ENCODE measurements around the gene EP300. TPM values are rescaled to one million over a fixed set of nuclear protein-coding genes. Genes with fewer than 3 reads are reported as not detected.
A peak's percentile ranks its signal among the peaks of the same experiment; 100 is the strongest.
"Not testable (repeated sequence)": the region's sequence is repeated elsewhere in the genome, so short reads cannot be mapped to it uniquely, and the experiment has no call there.

EP300 gene
- total and polyA plus RNA-seq, 2 donors from 2014 or later = 4.1 to 76.8 TPM

DNA sequence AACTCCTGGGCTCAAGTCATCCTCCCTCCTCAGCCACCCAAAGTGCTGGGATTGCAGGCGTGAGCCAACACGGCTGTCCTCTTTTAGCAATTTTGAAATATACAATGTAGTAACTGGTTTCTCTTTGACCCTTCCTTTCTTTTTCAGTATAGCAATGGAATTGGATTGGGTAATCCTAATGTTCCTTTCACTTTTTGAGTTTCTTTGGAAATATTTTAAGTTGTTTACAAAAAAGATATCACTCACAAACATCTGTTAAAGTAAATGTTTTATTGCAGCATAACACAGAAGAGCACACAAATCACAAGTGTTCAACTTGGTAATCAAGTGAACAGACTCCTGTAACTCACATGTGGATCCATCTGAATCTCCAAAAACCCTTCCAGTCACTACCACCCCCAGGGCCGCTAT, 44.6 kb upstream of the EP300 start:
- no peak overlapping the region for H3K27ac ChIP-seq (ENCODE audit: low read depth in 2 of 2, low read length in 2 of 2)
- TF ChIP-seq, protein P1, sequence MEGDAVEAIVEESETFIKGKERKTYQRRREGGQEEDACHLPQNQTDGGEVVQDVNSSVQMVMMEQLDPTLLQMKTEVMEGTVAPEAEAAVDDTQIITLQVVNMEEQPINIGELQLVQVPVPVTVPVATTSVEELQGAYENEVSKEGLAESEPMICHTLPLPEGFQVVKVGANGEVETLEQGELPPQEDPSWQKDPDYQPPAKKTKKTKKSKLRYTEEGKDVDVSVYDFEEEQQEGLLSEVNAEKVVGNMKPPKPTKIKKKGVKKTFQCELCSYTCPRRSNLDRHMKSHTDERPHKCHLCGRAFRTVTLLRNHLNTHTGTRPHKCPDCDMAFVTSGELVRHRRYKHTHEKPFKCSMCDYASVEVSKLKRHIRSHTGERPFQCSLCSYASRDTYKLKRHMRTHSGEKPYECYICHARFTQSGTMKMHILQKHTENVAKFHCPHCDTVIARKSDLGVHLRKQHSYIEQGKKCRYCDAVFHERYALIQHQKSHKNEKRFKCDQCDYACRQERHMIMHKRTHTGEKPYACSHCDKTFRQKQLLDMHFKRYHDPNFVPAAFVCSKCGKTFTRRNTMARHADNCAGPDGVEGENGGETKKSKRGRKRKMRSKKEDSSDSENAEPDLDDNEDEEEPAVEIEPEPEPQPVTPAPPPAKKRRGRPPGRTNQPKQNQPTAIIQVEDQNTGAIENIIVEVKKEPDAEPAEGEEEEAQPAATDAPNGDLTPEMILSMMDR (IDR thresholded peaks at IDR 0.05; ENCODE audit: borderline replicate concordance, extremely low read depth, insufficient read depth) = no peak
- no peak overlapping the region for H3K9ac ChIP-seq (ENCODE audit: low read length in 3 of 3)
- intact Hi-C loops (cut with DNase I) = no loop called here
- H3K36me3 ChIP-seq (ENCODE audit: control insufficient read depth in 2 of 3, insufficient read depth in 3 of 3, low read length in 3 of 3) = no peaks in the 10 kb centered on the region
- H3K4me3 ChIP-seq (ENCODE audit: low read length in 3 of 3) = no peak overlapping the region
- H3K9me3 ChIP-seq (ENCODE audit: control insufficient read depth in 2 of 3, insufficient read depth in 1 of 3, low read length in 3 of 3) = no peaks in the 10 kb centered on the region
- FAIRE-seq = no peak
- DNase-seq = no peak
- H3K4me1 ChIP-seq (ENCODE audit: control insufficient read depth in 2 of 3, insufficient read depth in 2 of 3, low read depth in 1 of 3, low read length in 3 of 3) = peaks cover 0 to 5% (median 2%) of the 10 kb centered on the region in 3 donors
- no peaks in the 10 kb centered on the region for H3K27me3 ChIP-seq (ENCODE audit: control insufficient read depth, insufficient read depth, low read length)

DNA sequence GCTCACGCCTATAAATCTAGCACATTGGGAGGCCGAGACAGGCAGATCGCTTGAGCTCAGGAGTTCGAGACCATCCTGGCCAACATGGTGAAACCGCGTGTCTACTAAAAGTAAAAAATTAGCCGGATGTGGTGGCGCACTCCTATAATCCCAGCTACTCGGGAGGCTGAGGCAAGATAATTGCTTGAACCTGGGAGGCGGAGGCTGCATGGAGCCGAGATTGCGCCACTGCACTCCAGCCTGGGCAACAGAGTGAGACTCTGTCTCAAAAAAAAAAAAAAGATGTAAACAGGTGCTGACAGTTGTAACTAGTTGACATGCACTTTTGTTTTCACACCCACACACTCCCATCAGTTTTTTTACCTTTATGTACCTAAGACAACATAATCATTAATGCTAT, 44.0 kb upstream of the EP300 start:
- FAIRE-seq; H3K9ac ChIP-seq (ENCODE audit: low read length in 3 of 3); H3K27ac ChIP-seq (ENCODE audit: low read depth in 2 of 2, low read length in 2 of 2); H3K27me3 ChIP-seq (ENCODE audit: control insufficient read depth, insufficient read depth, low read length); intact Hi-C loops (cut with DNase I); H3K36me3 ChIP-seq (ENCODE audit: control insufficient read depth in 2 of 3, insufficient read depth in 3 of 3, low read length in 3 of 3); H3K9me3 ChIP-seq (ENCODE audit: control insufficient read depth in 2 of 3, insufficient read depth in 1 of 3, low read length in 3 of 3); H3K4me1 ChIP-seq (ENCODE audit: control insufficient read depth in 2 of 3, insufficient read depth in 2 of 3, low read depth in 1 of 3, low read length in 3 of 3): not testable (repeated sequence)
- peak overlapping the region; percentile 36 to 59 (median 56) for H3K4me3 ChIP-seq (ENCODE audit: low read length in 3 of 3)
- peak in 1 of 5 donors; percentile 4 for DNase-seq

DNA sequence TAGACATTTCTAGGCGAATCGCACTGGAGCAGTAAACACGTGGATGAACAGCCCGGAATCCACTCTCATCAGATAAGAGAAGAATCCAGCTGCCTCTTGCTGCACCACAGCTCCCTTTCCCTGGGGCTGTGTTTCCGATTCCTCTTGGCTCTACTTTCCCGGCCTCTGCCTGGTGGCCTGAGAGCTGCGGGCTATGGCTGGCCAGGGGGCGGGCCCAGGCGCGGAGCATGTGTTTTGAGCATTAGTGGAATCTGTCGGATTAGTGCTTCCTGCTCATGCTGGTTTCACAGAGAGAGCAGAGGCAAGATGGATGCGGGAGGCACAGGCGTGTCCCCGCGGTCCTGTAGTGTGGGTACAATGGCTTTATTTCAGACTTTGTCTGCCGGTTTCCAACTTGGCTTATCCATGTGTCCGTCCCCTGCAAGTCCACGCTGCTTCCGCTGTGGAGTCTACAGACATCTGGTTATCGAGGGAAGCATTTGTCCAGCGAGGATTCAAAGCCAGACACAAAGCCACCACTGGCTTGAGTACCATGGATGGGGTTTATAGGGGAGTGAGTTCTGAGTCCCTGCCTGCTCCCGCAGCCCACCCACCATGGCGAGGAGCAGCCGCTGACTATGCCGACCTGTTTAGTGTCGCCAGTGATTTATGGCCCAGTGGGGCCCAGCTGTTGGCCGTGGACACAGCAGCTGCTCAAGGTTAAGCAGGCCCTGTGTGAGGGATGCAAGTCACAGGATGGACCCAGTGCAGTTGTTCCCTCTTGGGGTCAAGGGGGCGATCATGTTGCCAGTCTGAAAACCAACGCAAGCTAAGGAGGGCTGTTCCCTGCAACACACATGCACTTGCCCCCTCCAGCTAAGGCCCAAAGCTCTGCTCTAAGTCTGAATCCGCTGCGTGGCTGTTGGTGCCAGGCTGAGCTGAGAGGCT, 43.3 kb upstream of the EP300 start:
- Histone ChIP-seq H3K9me3 (ENCODE audit: control insufficient read depth in 2 of 3, insufficient read depth in 1 of 3, low read length in 3 of 3) (no peaks in the 10 kb centered on the region), H3K4me1 (ENCODE audit: control insufficient read depth in 2 of 3, insufficient read depth in 2 of 3, low read depth in 1 of 3, low read length in 3 of 3) (peaks cover 0 to 5% (median 2%) of the 10 kb centered on the region in 3 donors), H3K4me3 (ENCODE audit: low read length in 3 of 3) (peak overlapping the region; percentile 36 to 59 (median 56)), H3K27ac (ENCODE audit: low read depth in 2 of 2, low read length in 2 of 2) (no peak overlapping the region), H3K36me3 (ENCODE audit: control insufficient read depth in 2 of 3, insufficient read depth in 3 of 3, low read length in 3 of 3) (no peaks in the 10 kb centered on the region), H3K9ac (ENCODE audit: low read length in 3 of 3) (peak overlapping the region in 2 of 3 donors; percentile 14 to 48), H3K27me3 (ENCODE audit: control insufficient read depth, insufficient read depth, low read length) (no peaks in the 10 kb centered on the region)
- TF ChIP-seq, protein P1 (IDR thresholded peaks at IDR 0.05; ENCODE audit: borderline replicate concordance, extremely low read depth, insufficient read depth) = no peak
- DNase-seq (peak; percentile 89 to 91 (median 90)), FAIRE-seq (no peak)
- intact Hi-C loops (cut with DNase I) = no loop called here

DNA sequence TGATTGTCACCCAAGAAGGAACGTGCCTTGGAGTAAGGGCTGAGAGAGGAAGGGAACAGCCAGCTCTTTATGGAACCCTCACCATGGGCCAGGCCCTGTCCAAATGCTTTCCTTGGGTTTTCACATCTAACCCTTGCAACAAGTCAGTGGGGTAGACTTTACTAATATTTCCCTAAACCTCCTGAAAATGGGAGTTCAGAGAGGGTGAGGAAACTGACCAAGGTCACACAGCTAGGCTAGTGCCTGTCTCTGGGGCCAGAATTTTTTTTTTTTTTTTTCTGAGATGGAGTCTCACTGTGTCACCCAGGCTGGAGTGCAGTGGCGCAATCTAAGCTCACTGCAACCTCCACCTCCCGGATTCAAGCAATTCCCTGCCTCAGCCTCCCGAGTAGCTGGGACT, 42.6 kb upstream of the EP300 start:
- H3K9me3 ChIP-seq (ENCODE audit: control insufficient read depth in 2 of 3, insufficient read depth in 1 of 3, low read length in 3 of 3); H3K9ac ChIP-seq (ENCODE audit: low read length in 3 of 3); H3K4me1 ChIP-seq (ENCODE audit: control insufficient read depth in 2 of 3, insufficient read depth in 2 of 3, low read depth in 1 of 3, low read length in 3 of 3); H3K27me3 ChIP-seq (ENCODE audit: control insufficient read depth, insufficient read depth, low read length); H3K27ac ChIP-seq (ENCODE audit: low read depth in 2 of 2, low read length in 2 of 2); H3K36me3 ChIP-seq (ENCODE audit: control insufficient read depth in 2 of 3, insufficient read depth in 3 of 3, low read length in 3 of 3); FAIRE-seq; intact Hi-C loops (cut with DNase I); H3K4me3 ChIP-seq (ENCODE audit: low read length in 3 of 3): not testable (repeated sequence)
- peak in 1 of 5 donors; percentile 4 for DNase-seq
